Activated CD8-positive, alpha-beta T cell treated with anti-CD3 and anti-CD28 coated beads for 36 hours (primary cell): ENCODE measurements around the gene RNLS. TPM values are rescaled to one million over a fixed set of nuclear protein-coding genes. Genes with fewer than 3 reads are reported as not detected.

Experiments used
- ATAC-seq: fragments of 200-7000 bp; cut with Tn5 transposase; one replicate; pipeline ENCODE4 v1.10.0; 2021; ENCODE audit warnings: mild to moderate bottlenecking, moderate library complexity
- CTCF ChIA-PET: fragments of 350-600 bp; sonication (Branson Sonifier 250); formaldehyde crosslinking; loops from one replicate; lab custom pipeline; 2021; ENCODE audit warnings: antibody characterized with exemption; lab: Charles Lee
- POLR2A ChIA-PET: fragments of 350-600 bp; sonication (Branson Sonifier 250); formaldehyde crosslinking; loops from one replicate; lab custom pipeline; 2021; ENCODE audit warnings: antibody characterized with exemption; lab: Charles Lee
- DNase-seq: peaks from one replicate; pipeline ENCODE4 v3.0.0-alpha.2; 2020
- H3K27ac Mint-ChIP-seq: one replicate; pipeline ENCODE4 v1.8.0; 2021; ENCODE audit warnings: mild to moderate bottlenecking, mixed read lengths
- H3K27me3 Mint-ChIP-seq: one replicate; pipeline ENCODE4 v1.8.0; 2021; ENCODE audit warnings: mixed read lengths
- H3K36me3 Mint-ChIP-seq: one replicate; pipeline ENCODE4 v1.8.0; 2021; ENCODE audit warnings: low read depth, mixed read lengths
- H3K4me1 Mint-ChIP-seq: one replicate; pipeline ENCODE4 v1.8.0; 2021; ENCODE audit warnings: low read depth, mixed read lengths
- H3K4me3 Mint-ChIP-seq: one replicate; pipeline ENCODE4 v1.8.0; 2021; ENCODE audit warnings: mild to moderate bottlenecking, moderate library complexity, mixed read lengths
- H3K9me3 Mint-ChIP-seq: one replicate; pipeline ENCODE4 v1.8.0; 2021; ENCODE audit warnings: mixed read lengths
- intact Hi-C: fragments of 100-400 bp; cut with micrococcal nuclease; formaldehyde crosslinking; loops from one replicate; pipeline ENCODE4 v1.10.0; 2022
- total RNA-seq, 2 experiments: library from RNA; stranded (reverse); gene quantifications; one replicate each; pipeline ENCODE4 v1.2.3, GENCODE V29; 2021
- TF ChIP-seq, protein P1 (sequence below): fragments of 200-600 bp; IDR thresholded peaks from one replicate; pipeline ENCODE4 v1.8.0; 2022; ENCODE audit warnings: antibody characterized with exemption, mild to moderate bottlenecking

Gene RNLS
- total RNA-seq, 2 experiments from 2014 or later, result 4.5 TPM

DNA sequence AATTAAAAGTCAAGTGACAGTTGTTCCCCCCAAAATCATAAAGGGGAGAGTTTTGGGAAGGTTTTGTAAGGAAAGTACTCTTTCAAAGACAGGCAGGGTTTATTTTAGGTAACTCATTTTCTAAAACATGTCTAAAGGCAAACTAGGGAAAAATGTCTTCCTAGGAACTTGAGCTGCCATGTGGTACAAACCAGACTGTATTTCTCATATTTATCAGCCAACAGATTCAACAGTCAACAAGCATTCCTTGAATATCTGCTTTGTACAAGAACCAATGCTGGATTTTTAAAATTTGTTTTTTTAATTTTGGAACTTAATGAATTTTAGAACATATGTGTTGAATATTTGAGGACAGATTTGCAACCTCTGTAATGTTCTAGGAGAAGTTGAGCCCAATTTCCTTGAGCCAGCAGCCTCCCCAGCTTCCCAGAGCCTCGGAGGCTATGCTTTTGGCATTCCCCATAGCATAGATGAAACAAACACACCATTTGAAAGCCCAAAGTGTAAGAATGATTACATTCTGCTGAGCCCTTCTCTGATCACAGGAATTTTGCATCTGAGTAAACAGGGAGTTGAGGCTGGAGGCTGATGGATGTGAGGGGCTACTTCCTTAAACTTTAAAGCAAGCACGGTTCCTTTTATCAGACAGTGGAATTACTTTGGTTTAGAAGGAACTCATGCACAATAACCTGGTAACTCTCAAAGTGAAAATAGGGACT, 345.1 kb downstream of the RNLS start:
- intact Hi-C loops, result no loop called here
- ATAC-seq (no peak), DNase-seq (no peak)
- TF ChIP-seq, protein P1, sequence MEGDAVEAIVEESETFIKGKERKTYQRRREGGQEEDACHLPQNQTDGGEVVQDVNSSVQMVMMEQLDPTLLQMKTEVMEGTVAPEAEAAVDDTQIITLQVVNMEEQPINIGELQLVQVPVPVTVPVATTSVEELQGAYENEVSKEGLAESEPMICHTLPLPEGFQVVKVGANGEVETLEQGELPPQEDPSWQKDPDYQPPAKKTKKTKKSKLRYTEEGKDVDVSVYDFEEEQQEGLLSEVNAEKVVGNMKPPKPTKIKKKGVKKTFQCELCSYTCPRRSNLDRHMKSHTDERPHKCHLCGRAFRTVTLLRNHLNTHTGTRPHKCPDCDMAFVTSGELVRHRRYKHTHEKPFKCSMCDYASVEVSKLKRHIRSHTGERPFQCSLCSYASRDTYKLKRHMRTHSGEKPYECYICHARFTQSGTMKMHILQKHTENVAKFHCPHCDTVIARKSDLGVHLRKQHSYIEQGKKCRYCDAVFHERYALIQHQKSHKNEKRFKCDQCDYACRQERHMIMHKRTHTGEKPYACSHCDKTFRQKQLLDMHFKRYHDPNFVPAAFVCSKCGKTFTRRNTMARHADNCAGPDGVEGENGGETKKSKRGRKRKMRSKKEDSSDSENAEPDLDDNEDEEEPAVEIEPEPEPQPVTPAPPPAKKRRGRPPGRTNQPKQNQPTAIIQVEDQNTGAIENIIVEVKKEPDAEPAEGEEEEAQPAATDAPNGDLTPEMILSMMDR, result no peak
- Mint-ChIP-seq H3K9me3 (no peaks in the 10 kb centered on the region), H3K4me1 (peaks cover 4% of the 10 kb centered on the region), H3K36me3 (no peaks in the 10 kb centered on the region), H3K4me3 (no peak overlapping the region), H3K27me3 (no peaks in the 10 kb centered on the region), H3K27ac (no peak overlapping the region)
- CTCF ChIA-PET, result no interaction called here
- POLR2A ChIA-PET, result no interaction called here

DNA sequence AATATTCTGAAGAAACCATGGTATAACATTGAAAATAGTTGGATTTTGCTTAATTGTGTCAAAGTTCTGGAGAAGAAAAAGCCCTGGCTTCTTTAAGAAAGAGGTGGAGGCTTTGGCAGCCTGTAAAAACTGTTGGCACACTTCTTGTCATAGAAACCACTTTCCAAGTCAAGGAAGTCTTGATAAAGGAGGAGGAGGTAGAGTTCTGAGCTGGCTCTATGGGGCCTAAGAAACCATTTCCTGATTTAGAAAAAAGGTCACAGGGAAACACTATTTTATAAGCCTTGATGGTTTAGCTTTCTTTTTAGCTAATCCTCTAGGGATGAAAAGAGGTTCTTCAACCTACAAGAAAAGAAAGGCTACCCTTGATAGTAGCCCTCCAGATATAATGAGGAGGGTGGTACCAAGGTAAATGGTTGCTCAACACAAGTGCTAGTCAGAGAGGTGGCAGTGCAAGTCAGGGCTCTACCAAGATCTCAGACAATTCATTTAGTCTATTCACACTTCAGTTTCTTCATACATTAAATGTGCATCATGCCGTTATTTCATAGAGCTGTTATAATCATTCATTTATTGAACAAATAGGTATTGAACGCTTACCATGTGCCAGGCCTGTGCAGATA, 346.9 kb downstream of the RNLS start:
- intact Hi-C loops, result no loop called here
- H3K4me3 Mint-ChIP-seq, result no peak overlapping the region
- TF ChIP-seq, protein P1, result no peak
- H3K27ac Mint-ChIP-seq, result no peak overlapping the region
- H3K27me3 Mint-ChIP-seq, result no peaks in the 10 kb centered on the region
- H3K9me3 Mint-ChIP-seq, result no peaks in the 10 kb centered on the region
- H3K36me3 Mint-ChIP-seq, result no peaks in the 10 kb centered on the region
- CTCF ChIA-PET, result no interaction called here
- DNase-seq (no peak), ATAC-seq (no peak)
- peaks cover 4% of the 10 kb centered on the region for H3K4me1 Mint-ChIP-seq
- POLR2A ChIA-PET, result no interaction called here

DNA sequence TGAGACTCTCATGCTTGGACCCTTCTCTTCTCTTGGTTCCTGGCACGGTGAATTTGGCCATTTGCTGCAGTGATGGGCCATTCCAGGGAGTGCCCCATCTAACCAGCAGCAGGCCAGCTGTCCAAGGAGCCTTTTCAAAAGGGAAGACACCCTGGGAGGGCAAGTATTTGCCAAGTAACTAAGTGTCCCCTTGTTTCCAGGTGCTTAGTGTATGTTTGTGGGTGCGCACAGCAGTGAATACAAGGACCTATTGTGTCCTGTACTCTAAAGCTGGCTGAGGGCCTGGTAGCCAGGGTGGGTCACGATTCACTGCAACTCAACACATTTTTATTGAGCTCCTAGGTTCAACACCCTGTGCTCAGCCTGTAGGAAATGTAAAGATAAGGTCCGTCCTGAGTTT, 348.8 kb downstream of the RNLS start:
- ChIA-PET CTCF (no interaction called here), POLR2A (no interaction called here)
- intact Hi-C loops, result no loop called here
- H3K27ac Mint-ChIP-seq, result no peak overlapping the region
- no peak for ATAC-seq
- H3K27me3 Mint-ChIP-seq, result no peaks in the 10 kb centered on the region
- no peaks in the 10 kb centered on the region for H3K9me3 Mint-ChIP-seq
- TF ChIP-seq, protein P1, result no peak
- H3K4me3 Mint-ChIP-seq, result no peak overlapping the region
- peaks cover 4% of the 10 kb centered on the region for H3K4me1 Mint-ChIP-seq
- H3K36me3 Mint-ChIP-seq, result no peaks in the 10 kb centered on the region
- DNase-seq, result no peak

DNA sequence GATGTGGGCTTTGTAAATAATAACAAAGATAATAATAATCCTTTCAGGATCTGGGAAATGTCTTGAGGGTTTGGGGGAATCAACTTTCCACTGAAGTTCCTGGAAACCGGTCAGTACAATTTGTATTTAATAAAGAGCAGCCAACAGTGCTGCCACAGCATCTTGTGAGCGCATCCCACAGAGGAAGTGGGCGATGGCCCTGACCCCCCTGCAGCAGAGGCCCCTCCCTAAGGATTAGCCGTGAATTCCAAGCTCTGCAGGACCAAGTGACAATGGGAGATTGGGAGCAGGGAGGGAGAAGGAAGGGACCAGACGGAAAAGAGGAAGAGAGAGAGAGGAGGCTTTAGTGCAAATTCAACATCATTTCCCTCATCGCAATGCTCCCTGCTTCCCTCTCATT, 349.2 kb downstream of the RNLS start:
- no peak for ATAC-seq
- Mint-ChIP-seq H3K36me3 (no peaks in the 10 kb centered on the region), H3K27ac (no peak overlapping the region), H3K27me3 (no peaks in the 10 kb centered on the region), H3K9me3 (no peaks in the 10 kb centered on the region), H3K4me1 (peaks cover 4% of the 10 kb centered on the region), H3K4me3 (no peak overlapping the region)
- no peak for DNase-seq
- ChIA-PET CTCF (no interaction called here), POLR2A (no interaction called here)
- intact Hi-C loops, result no loop called here
- TF ChIP-seq, protein P1, result no peak

DNA sequence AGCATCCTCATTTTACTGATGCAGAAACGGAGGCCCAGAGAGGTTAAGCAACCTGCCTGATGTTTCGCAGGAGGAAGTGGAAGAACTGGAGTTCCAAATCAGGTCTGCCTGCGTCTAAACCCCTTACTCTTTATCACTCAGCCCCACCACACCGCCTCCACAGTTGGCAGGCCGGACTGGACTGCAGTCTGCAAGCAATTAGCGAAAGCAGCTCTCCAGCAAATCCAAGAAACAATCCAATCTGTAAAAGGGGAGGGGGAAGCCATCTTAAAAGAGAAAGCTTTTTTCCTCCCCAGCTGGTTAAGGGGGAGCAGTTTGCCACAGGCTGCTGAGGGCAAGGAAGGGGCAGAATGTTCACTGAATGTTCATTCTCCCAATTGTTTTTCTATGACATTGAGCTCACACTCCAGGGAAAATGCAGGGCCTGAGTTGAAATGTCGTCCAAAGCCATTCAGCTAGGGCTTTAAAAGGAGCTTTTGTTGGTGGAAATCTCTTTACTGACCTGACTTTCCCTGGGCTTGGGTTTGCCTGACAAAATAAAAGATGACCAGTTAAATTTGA, 350.1 kb downstream of the RNLS start:
- intact Hi-C loops, result no loop called here
- no peak overlapping the region for H3K4me3 Mint-ChIP-seq
- DNase-seq, result no peak
- H3K9me3 Mint-ChIP-seq, result no peaks in the 10 kb centered on the region
- no peaks in the 10 kb centered on the region for H3K27me3 Mint-ChIP-seq
- TF ChIP-seq, protein P1, result no peak
- no peak for ATAC-seq
- H3K27ac Mint-ChIP-seq, result no peak overlapping the region
- CTCF ChIA-PET, result no interaction called here
- POLR2A ChIA-PET, result no interaction called here
- no peaks in the 10 kb centered on the region for H3K36me3 Mint-ChIP-seq
- peaks cover 4% of the 10 kb centered on the region for H3K4me1 Mint-ChIP-seq
